GM12892 (cell line): ENCODE data around the gene DUOXA2.

ENCODE experiments used
- POLR2A ChIP-seq: IDR thresholded peaks from 2 replicates; pipeline ENCODE4 v1.6.1; 2011; ENCODE audit warnings: low read depth, low read length, control low read depth
- POLR2AphosphoS5 ChIP-seq: IDR thresholded peaks from 2 replicates; pipeline ENCODE4 v1.6.1; 2011; ENCODE audit warnings: low read depth, low read length, control low read depth
- TAF1 ChIP-seq: IDR thresholded peaks from 2 replicates; pipeline ENCODE4 v1.6.1; 2011; ENCODE audit warnings: low read depth, mild to moderate bottlenecking, control low read depth, low read length, borderline replicate concordance

- TF ChIP-seq POLR2AphosphoS5 (no peak), POLR2A (no peak), TAF1 (no peak)
Measured at GRCh38 chr15:45121020-45121419, 6.9 kb downstream of the DUOXA2 start.
